Adrenal gland (tissue), 5 donors: ENCODE measurements around the gene GPR173.

Experiments
- CTCF ChIP-seq, 6 experiments: fragments of 450-650 bp in 4 of 6; fragments of 200-600 bp in 2 of 6; sonication (generic) in 1 of 6; IDR thresholded peaks; 1 replicate in 5 of 6; 2 replicates in 1 of 6; pipeline versions ENCODE4 v1.5.1 to v1.8.0; 2016 to 2021; ENCODE audit warnings: antibody characterized with exemption in 6 of 6, mild to moderate bottlenecking in 2 of 6, moderate library complexity in 1 of 6
- POLR2A ChIP-seq, 2 donors: fragments of 450-650 bp; IDR thresholded peaks; one replicate each; pipeline ENCODE4 v1.6.1; 2017; ENCODE audit warnings: antibody characterized with exemption in 2 of 2, mild to moderate bottlenecking in 2 of 2, moderate library complexity in 1 of 2
- donor health status: DM: no; HTN: no; CAD: no.

- TF ChIP-seq CTCF (IDR thresholded peaks at IDR 0.05) (no peak), POLR2A (IDR thresholded peaks at IDR 0.05) (no peak)
Observed at GRCh38 chrX:53056292-53056691, 7.7 kb downstream of the GPR173 start.
